ENCODE results near the gene PCYT2. TPM values are rescaled to one million over a fixed set of nuclear protein-coding genes. Genes with fewer than 3 reads are reported as not detected.

Gene PCYT2
- total and polyA plus RNA-seq, 4 donors: 14.6 to 33.2 (median 25.4) TPM

GRCh38 chr17:81866440-81867169 lies 44.6 kb downstream of the PCYT2 start:
- DNase-seq (no peak), ATAC-seq (ENCODE audit: low FRiP score) (no peak)
- WGBS, 2 donors: 70 to 71% methylated on average over 18 of the region's 18 CpGs
- no peaks in the 10 kb centered on the region for H3K9me3 ChIP-seq (ENCODE audit: control insufficient read depth, low read length)
- H3K27me3 ChIP-seq (ENCODE audit: control insufficient read depth in 1 of 2, insufficient read depth in 2 of 2, low read length in 1 of 2): peaks cover 0 to 13% of the 10 kb centered on the region in 2 donors
- peaks cover 0 to 3% of the 10 kb centered on the region in 2 donors for H3K36me3 ChIP-seq (ENCODE audit: control insufficient read depth in 1 of 2, insufficient read depth in 2 of 2, low read length in 1 of 2)
- no peak overlapping the region for H3K4me3 ChIP-seq (ENCODE audit: low read length in 2 of 2)
- intact Hi-C loops (cut with DNase I): no loop called here
- H3K4me1 ChIP-seq (ENCODE audit: control insufficient read depth in 1 of 2, insufficient read depth in 2 of 2, low read length in 2 of 2): no peaks in the 10 kb centered on the region
- no peak overlapping the region for H3K27ac ChIP-seq (ENCODE audit: low read depth in 1 of 2, low read length in 2 of 2)

- H3K36me3 ChIP-seq (ENCODE audit: control insufficient read depth in 1 of 2, insufficient read depth in 2 of 2, low read length in 1 of 2): peaks cover 0 to 3% of the 10 kb centered on the region in 2 donors
- no peaks in the 10 kb centered on the region for H3K4me1 ChIP-seq (ENCODE audit: control insufficient read depth in 1 of 2, insufficient read depth in 2 of 2, low read length in 2 of 2)
- intact Hi-C loops (cut with DNase I): no loop called here
Observed at GRCh38 chr17:81865733-81866439, 45.3 kb downstream of the PCYT2 start.

GRCh38 chr17:81865358-81865732 lies 45.9 kb downstream of the PCYT2 start:
- peaks cover 0 to 13% of the 10 kb centered on the region in 2 donors for H3K27me3 ChIP-seq (ENCODE audit: control insufficient read depth in 1 of 2, insufficient read depth in 2 of 2, low read length in 1 of 2)
- 83 to 88% methylated on average over 8 of the region's 8 CpGs for WGBS, 2 donors
- H3K9me3 ChIP-seq (ENCODE audit: control insufficient read depth, low read length): no peaks in the 10 kb centered on the region
- no peak overlapping the region for H3K4me3 ChIP-seq (ENCODE audit: low read length in 2 of 2)
- H3K4me1 ChIP-seq (ENCODE audit: control insufficient read depth in 1 of 2, insufficient read depth in 2 of 2, low read length in 2 of 2): no peaks in the 10 kb centered on the region
- ATAC-seq (ENCODE audit: low FRiP score) (no peak), DNase-seq (no peak)
- peaks cover 0 to 3% of the 10 kb centered on the region in 2 donors for H3K36me3 ChIP-seq (ENCODE audit: control insufficient read depth in 1 of 2, insufficient read depth in 2 of 2, low read length in 1 of 2)
- intact Hi-C loops (cut with DNase I): no loop called here
- H3K27ac ChIP-seq (ENCODE audit: low read depth in 1 of 2, low read length in 2 of 2): no peak overlapping the region

More at GRCh38 chr17:81865733-81866439, 45.3 kb downstream of the PCYT2 start:
- no peaks in the 10 kb centered on the region for H3K9me3 ChIP-seq (ENCODE audit: control insufficient read depth, low read length)
- DNase-seq: peak in 1 of 2 donors; percentile 80
- no peak for ATAC-seq (ENCODE audit: low FRiP score)
- H3K4me3 ChIP-seq (ENCODE audit: low read length in 2 of 2): no peak overlapping the region
- WGBS, 2 donors: 62 to 63% methylated on average over 18 of the region's 18 CpGs
- H3K27me3 ChIP-seq (ENCODE audit: control insufficient read depth in 1 of 2, insufficient read depth in 2 of 2, low read length in 1 of 2): peaks cover 0 to 13% of the 10 kb centered on the region in 2 donors
- no peak overlapping the region for H3K27ac ChIP-seq (ENCODE audit: low read depth in 1 of 2, low read length in 2 of 2)

GRCh38 chr17:81863833-81864768 lies 47.1 kb downstream of the PCYT2 start:
- ATAC-seq (ENCODE audit: low FRiP score): no peak
- H3K27ac ChIP-seq (ENCODE audit: low read depth in 1 of 2, low read length in 2 of 2): no peak overlapping the region
- peaks cover 0 to 3% of the 10 kb centered on the region in 2 donors for H3K36me3 ChIP-seq (ENCODE audit: control insufficient read depth in 1 of 2, insufficient read depth in 2 of 2, low read length in 1 of 2)
- DNase-seq: no peak
- WGBS, 2 donors: 72 to 74% methylated on average over 9 of the region's 9 CpGs
- H3K4me1 ChIP-seq (ENCODE audit: control insufficient read depth in 1 of 2, insufficient read depth in 2 of 2, low read length in 2 of 2): peaks cover 2 to 3% of the 10 kb centered on the region in 2 donors
- no peaks in the 10 kb centered on the region for H3K9me3 ChIP-seq (ENCODE audit: control insufficient read depth, low read length)
- intact Hi-C loops (cut with DNase I): loop anchor here in 1 of 2 donors (5.0 kb wide), 1 partner anchor 42 kb away; no protein-coding TSS in a partner anchor
- H3K27me3 ChIP-seq (ENCODE audit: control insufficient read depth in 1 of 2, insufficient read depth in 2 of 2, low read length in 1 of 2): peaks cover 0 to 16% of the 10 kb centered on the region in 2 donors
- no peak overlapping the region for H3K4me3 ChIP-seq (ENCODE audit: low read length in 2 of 2)

GRCh38 chr17:81863123-81863675 lies 48.0 kb downstream of the PCYT2 start:
- intact Hi-C loops (cut with DNase I): loop anchor here in 1 of 2 donors (5.0 kb wide), 1 partner anchor 41 kb away; no protein-coding TSS in a partner anchor
- H3K4me1 ChIP-seq (ENCODE audit: control insufficient read depth in 1 of 2, insufficient read depth in 2 of 2, low read length in 2 of 2): peaks cover 3 to 4% of the 10 kb centered on the region in 2 donors
- no peak for DNase-seq
- ATAC-seq (ENCODE audit: low FRiP score): no peak
- peaks cover 0 to 3% of the 10 kb centered on the region in 2 donors for H3K36me3 ChIP-seq (ENCODE audit: control insufficient read depth in 1 of 2, insufficient read depth in 2 of 2, low read length in 1 of 2)
- no peak overlapping the region for H3K27ac ChIP-seq (ENCODE audit: low read depth in 1 of 2, low read length in 2 of 2)
- WGBS, 2 donors: 75 to 78% methylated on average over 6 of the region's 6 CpGs
- no peaks in the 10 kb centered on the region for H3K9me3 ChIP-seq (ENCODE audit: control insufficient read depth, low read length)
- no peak overlapping the region for H3K4me3 ChIP-seq (ENCODE audit: low read length in 2 of 2)
- H3K27me3 ChIP-seq (ENCODE audit: control insufficient read depth in 1 of 2, insufficient read depth in 2 of 2, low read length in 1 of 2): peaks cover 0 to 13% of the 10 kb centered on the region in 2 donors

GRCh38 chr17:81860756-81861568 lies 50.2 kb downstream of the PCYT2 start:
- ATAC-seq (ENCODE audit: low FRiP score) (peak; percentile 99), DNase-seq (peak; percentile 99 to 100)
- Histone ChIP-seq H3K27ac (ENCODE audit: low read depth in 1 of 2, low read length in 2 of 2) (peak overlapping the region; percentile 46 to 80), H3K27me3 (ENCODE audit: control insufficient read depth in 1 of 2, insufficient read depth in 2 of 2, low read length in 1 of 2) (peaks cover 0 to 2% of the 10 kb centered on the region in 2 donors), H3K9me3 (ENCODE audit: control insufficient read depth, low read length) (no peaks in the 10 kb centered on the region), H3K4me1 (ENCODE audit: control insufficient read depth in 1 of 2, insufficient read depth in 2 of 2, low read length in 2 of 2) (peaks cover 3 to 4% of the 10 kb centered on the region in 2 donors), H3K36me3 (ENCODE audit: control insufficient read depth in 1 of 2, insufficient read depth in 2 of 2, low read length in 1 of 2) (peaks cover 0 to 1% of the 10 kb centered on the region in 2 donors), H3K4me3 (ENCODE audit: low read length in 2 of 2) (peak overlapping the region; percentile 53 to 63)
- WGBS, 2 donors: 0% methylated on average over 69 to 74 of the region's 74 CpGs
- intact Hi-C loops (cut with DNase I): loop anchor here in 1 of 2 donors (5.0 kb wide), 1 partner anchor 39 kb away; no protein-coding TSS in a partner anchor

GRCh38 chr17:81859906-81860755 lies 51.1 kb downstream of the PCYT2 start, which contains the start of gene P4HB:
TSS of gene P4HB (minus strand) at chr17:81860535. CDS start at chr17:81860471, 64 bp downstream.
- ATAC-seq (ENCODE audit: low FRiP score): no peak
- 0 to 1% methylated on average over 93 to 95 of the region's 95 CpGs for WGBS, 2 donors
- Histone ChIP-seq H3K4me1 (ENCODE audit: control insufficient read depth in 1 of 2, insufficient read depth in 2 of 2, low read length in 2 of 2) (peaks cover 3 to 4% of the 10 kb centered on the region in 2 donors), H3K36me3 (ENCODE audit: control insufficient read depth in 1 of 2, insufficient read depth in 2 of 2, low read length in 1 of 2) (peaks cover 0 to 1% of the 10 kb centered on the region in 2 donors), H3K4me3 (ENCODE audit: low read length in 2 of 2) (peak within 1 kb of the TSS; percentile 93 to 99), H3K9me3 (ENCODE audit: control insufficient read depth, low read length) (no peaks in the 10 kb centered on the region), H3K27me3 (ENCODE audit: control insufficient read depth in 1 of 2, insufficient read depth in 2 of 2, low read length in 1 of 2) (peaks cover 0 to 2% of the 10 kb centered on the region in 2 donors), H3K27ac (ENCODE audit: low read depth in 1 of 2, low read length in 2 of 2) (peak within 1 kb of the TSS; percentile 46 to 80)
- DNase-seq: peak in 1 of 2 donors; percentile 99
- intact Hi-C loops (cut with DNase I): loop anchor here in 1 of 2 donors (5.0 kb wide), 1 partner anchor 38 kb away; no protein-coding TSS in a partner anchor
